HCT116 (cell line): Measurements from ENCODE around the gene PAK1. TPM values are rescaled to one million over a fixed set of nuclear protein-coding genes. Genes with fewer than 3 reads are reported as not detected.
"Not testable (repeated sequence)": the region's sequence is repeated elsewhere in the genome, so short reads cannot be mapped to it uniquely, and the experiment has no call there.

Experiments
- ATAC-seq: fragments of 200-7000 bp; cut with Tn5 transposase; 2 replicates; pipeline ENCODE4 v1.9.1; 2020; ENCODE audit warnings: mild to moderate bottlenecking, moderate library complexity
- BruUV-seq: library from RNA; stranded (reverse); fragments of 400-500 nt; replicated peaks from 2 replicates; lab custom pipeline; 2021; lab: Mats Ljungman, UMichigan
- CTCF ChIA-PET: fragments of 300-600 bp; sonication (Branson Sonifier 250); formaldehyde crosslinking; loops from one replicate; lab custom pipeline; 2021; ENCODE audit warnings: antibody characterized with exemption; lab: Charles Lee
- POLR2A ChIA-PET: fragments of 300-600, 350-600 bp; sonication (Branson Sonifier 250); formaldehyde crosslinking; loops from one replicate; lab custom pipeline; 2021; ENCODE audit warnings: antibody characterized with exemption; lab: Charles Lee
- RAD21 ChIA-PET, 2 experiments: fragments of 300-600 bp; sonication (Branson Sonifier 250); formaldehyde crosslinking; loops; one replicate each; lab custom pipeline; 2023; ENCODE audit warnings: low total read pairs in 2 of 2; ENCODE audit not compliant: uncharacterized antibody in 2 of 2, unreplicated experiment in 2 of 2, low non-redundant PET in 1 of 2; lab: Charles Lee
- DNase-seq: peaks from one replicate; pipeline ENCODE4 v3.0.0-alpha.2; 2010; ENCODE audit warnings: low read depth, low spot score
- H2AFZ ChIP-seq: fragments of 200-600 bp; shearing (Covaris generic), sonication (generic); 2 replicates; pipeline ENCODE4 v1.6.1; 2017; ENCODE audit warnings: low read depth, mixed run types, mixed read lengths, antibody characterized with exemption, low read length; ENCODE audit not compliant: poor library complexity, severe bottlenecking
- H3K27ac ChIP-seq: 2 replicates; pipeline ENCODE4 v1.5.1; 2012; ENCODE audit warnings: low read depth, low read length
- H3K27me3 ChIP-seq: fragments of 200-600 bp; sonication (generic); 2 replicates; pipeline ENCODE4 v1.6.1; 2016; ENCODE audit warnings: mixed run types, low read length, mixed read lengths; ENCODE audit not compliant: insufficient read depth
- H3K36me3 ChIP-seq, 2 experiments: fragments of 200-500 bp in 1 of 2; fragments of 200-600 bp in 1 of 2; sonication (Bioruptor generic) in 1 of 2; sonication (generic) in 1 of 2; 2 replicates each; pipeline versions ENCODE4 v1.5.1 to v1.6.1; 2014 to 2016; ENCODE audit warnings: low read length in 2 of 2, inconsistent platforms in 1 of 2, mixed read lengths in 1 of 2, mixed run types in 1 of 2; ENCODE audit not compliant: insufficient read depth in 2 of 2, control insufficient read depth in 1 of 2
- H3K4me1 ChIP-seq, 2 experiments: fragments of 200-600 bp in 1 of 2; sonication (generic) in 1 of 2; 2 replicates each; pipeline versions ENCODE4 v1.5.1 to v1.6.1; 2012 to 2017; ENCODE audit warnings: low read length in 2 of 2, inconsistent platforms in 1 of 2, mild to moderate bottlenecking in 1 of 2, mixed read lengths in 1 of 2, mixed run types in 1 of 2, moderate library complexity in 1 of 2; ENCODE audit not compliant: insufficient read depth in 2 of 2, control insufficient read depth in 1 of 2
- H3K4me2 ChIP-seq: fragments of 200-600 bp; sonication (generic); 2 replicates; pipeline ENCODE4 v1.6.1; 2017; ENCODE audit warnings: mixed run types, low read length, mixed read lengths
- H3K4me3 ChIP-seq, 2 experiments: fragments of 200-600 bp in 1 of 2; sonication (generic) in 1 of 2; replicated peaks in 1 of 2; 2 replicates each; pipeline ENCODE4 v1.5.1; 2011 to 2016; ENCODE audit warnings: low read length in 2 of 2, control low read depth in 1 of 2, low read depth in 1 of 2, mild to moderate bottlenecking in 1 of 2, mixed read lengths in 1 of 2, mixed run types in 1 of 2
- H3K79me2 ChIP-seq: fragments of 200-600 bp; sonication (generic); 2 replicates; pipeline ENCODE4 v1.6.1; 2017; ENCODE audit warnings: mild to moderate bottlenecking, mixed run types, low read length, moderate library complexity, mixed read lengths; ENCODE audit not compliant: insufficient read depth
- H3K9ac ChIP-seq: fragments of 200-600 bp; sonication (generic); 2 replicates; pipeline ENCODE4 v1.6.1; 2016; ENCODE audit warnings: low read length, mixed read lengths
- H3K9me2 ChIP-seq: fragments of 200-600 bp; sonication (generic), shearing (Covaris generic); 2 replicates; pipeline ENCODE4 v1.6.1; 2017; ENCODE audit warnings: mixed run types, mild to moderate bottlenecking, moderate library complexity; ENCODE audit not compliant: insufficient read depth
- H3K9me3 ChIP-seq, 2 experiments: fragments of 200-500 bp in 1 of 2; fragments of 200-600 bp in 1 of 2; sonication (Bioruptor generic) in 1 of 2; sonication (generic) in 1 of 2; 2 replicates each; pipeline ENCODE4 v1.6.1; 2014 to 2017; ENCODE audit warnings: low read length in 2 of 2, mixed read lengths in 2 of 2, inconsistent platforms in 1 of 2, low read depth in 1 of 2, mild to moderate bottlenecking in 1 of 2, mixed run types in 1 of 2, moderate library complexity in 1 of 2; ENCODE audit not compliant: control insufficient read depth in 1 of 2, insufficient read depth in 1 of 2
- H4K20me1 ChIP-seq: fragments of 200-600 bp; sonication (generic), shearing (Covaris generic); 2 replicates; pipeline ENCODE4 v1.6.1; 2017; ENCODE audit warnings: mixed run types, mild to moderate bottlenecking, moderate library complexity; ENCODE audit not compliant: insufficient read depth
- CBX3 ChIP-seq: IDR thresholded peaks from 2 replicates; pipeline ENCODE4 v1.6.1; 2012; ENCODE audit warnings: low read depth
- CEBPB ChIP-seq: IDR thresholded peaks from 2 replicates; pipeline ENCODE4 v1.6.1; 2012; ENCODE audit warnings: low read depth
- ELF1 ChIP-seq: IDR thresholded peaks from 2 replicates; pipeline ENCODE4 v1.6.1; 2012; ENCODE audit warnings: low read depth, borderline replicate concordance
- FOSL1 ChIP-seq: IDR thresholded peaks from 2 replicates; pipeline ENCODE4 v1.6.1; 2012; ENCODE audit warnings: low read depth
- JUND ChIP-seq: IDR thresholded peaks from 2 replicates; pipeline ENCODE4 v1.6.1; 2012
- POLR2AphosphoS5 ChIP-seq: IDR thresholded peaks from 2 replicates; pipeline ENCODE4 v1.6.1; 2011; ENCODE audit warnings: mild to moderate bottlenecking, low read depth, low read length, moderate library complexity
- RAD21 ChIP-seq: IDR thresholded peaks from 2 replicates; pipeline ENCODE4 v1.6.1; 2012; ENCODE audit warnings: low read depth, mild to moderate bottlenecking
- SIN3A ChIP-seq: IDR thresholded peaks from 2 replicates; pipeline ENCODE4 v1.6.1; 2012; ENCODE audit warnings: low read depth
- SP1 ChIP-seq: IDR thresholded peaks from 2 replicates; pipeline ENCODE4 v1.6.1; 2012; ENCODE audit warnings: low read depth
- YY1 ChIP-seq: IDR thresholded peaks from 2 replicates; pipeline ENCODE4 v1.6.1; 2011; ENCODE audit warnings: low read length, low read depth, moderate library complexity, mild to moderate bottlenecking; ENCODE audit not compliant: insufficient replicate concordance; ENCODE audit errors: extremely low read depth
- intact Hi-C: fragments of 100-400 bp; cut with micrococcal nuclease; formaldehyde crosslinking; loops from 2 replicates; pipeline ENCODE4 v1.10.0; 2022
- total RNA-seq: library from RNA; stranded (reverse); gene quantifications from one replicate; pipeline ENCODE4 v1.2.1, GENCODE V29; 2021; ENCODE audit not compliant: unreplicated experiment
- TF ChIP-seq, protein P1 (sequence below): IDR thresholded peaks from 2 replicates; pipeline ENCODE4 v1.6.1; 2012

Gene PAK1
- total RNA-seq, 1 experiment from 2014 or later, result 56.1 TPM

DNA sequence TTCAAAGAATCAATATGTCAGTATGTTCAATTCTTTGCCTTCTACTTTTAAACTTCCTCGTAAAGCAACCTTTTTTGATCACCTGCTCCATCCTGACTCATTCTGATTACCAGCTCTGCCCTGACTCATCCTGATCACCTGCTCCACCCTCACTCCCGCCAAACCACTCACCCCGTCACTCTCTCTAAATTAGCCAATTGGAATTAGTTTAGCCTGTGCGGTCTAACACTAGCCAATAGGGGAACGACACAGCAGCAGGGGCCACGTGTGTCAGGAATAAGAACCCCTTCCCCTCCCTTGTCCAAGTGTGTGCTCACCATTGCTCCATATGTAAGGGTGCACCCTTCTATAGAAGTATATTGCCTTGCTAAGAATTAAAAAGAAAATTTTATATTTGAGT, 173.9 kb downstream of the PAK1 start:
- H3K27ac ChIP-seq, BruUV-seq, H3K9me2 ChIP-seq, H4K20me1 ChIP-seq, RAD21 ChIA-PET, H3K9me3 ChIP-seq, H3K79me2 ChIP-seq, H3K9ac ChIP-seq, H3K27me3 ChIP-seq, CTCF ChIA-PET, intact Hi-C loops, H3K36me3 ChIP-seq, H3K4me3 ChIP-seq, POLR2A ChIA-PET: not testable (repeated sequence)
- Histone ChIP-seq H3K4me1 (peaks cover 0 to 18% of the 10 kb centered on the region in 2 experiments; a peak in 2 of 4 replicates), H2AFZ (peak overlapping the region; percentile 62), H3K4me2 (peak overlapping the region; percentile 34)
- TF ChIP-seq, protein P1, sequence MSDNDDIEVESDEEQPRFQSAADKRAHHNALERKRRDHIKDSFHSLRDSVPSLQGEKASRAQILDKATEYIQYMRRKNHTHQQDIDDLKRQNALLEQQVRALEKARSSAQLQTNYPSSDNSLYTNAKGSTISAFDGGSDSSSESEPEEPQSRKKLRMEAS, result peak; percentile 79
- TF ChIP-seq FOSL1, result peak; percentile 74
- TF ChIP-seq SP1, result peak; percentile 49; the same call in 1 of the 2 replicates
- TF ChIP-seq JUND, result peak; percentile 72
- 0 out of 2 replicates have a peak, but pooled peaks have one; percentile 18 for TF ChIP-seq POLR2AphosphoS5
- ATAC-seq, result peak; percentile 94
- peak; percentile 79 for DNase-seq

DNA sequence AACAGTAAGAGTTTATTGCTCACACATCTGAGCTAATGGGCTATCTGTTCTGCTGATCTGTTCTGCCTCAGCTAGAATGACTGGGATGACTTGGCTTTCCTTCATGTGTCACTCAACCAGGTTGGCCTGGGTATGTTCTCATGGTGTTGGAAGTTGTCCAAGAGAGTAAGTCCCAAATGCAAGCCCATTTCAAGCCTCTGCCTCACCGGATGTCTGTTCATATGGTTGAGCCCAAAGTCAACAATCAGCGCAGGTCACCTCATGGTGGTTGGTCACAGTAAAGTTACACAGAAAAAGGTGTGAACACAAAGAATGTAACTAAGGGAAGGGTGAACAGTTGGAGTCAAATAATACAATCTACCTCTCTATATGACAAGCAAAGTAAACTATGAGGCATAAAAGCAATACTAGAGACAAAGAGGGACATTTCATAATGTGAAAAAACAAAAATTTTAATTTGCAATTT, 174.3 kb downstream of the PAK1 start:
- H3K9me3 ChIP-seq, result no peaks in the 10 kb centered on the region
- H2AFZ ChIP-seq, result peak overlapping the region; percentile 62
- intact Hi-C loops, result no loop called here
- H3K9ac ChIP-seq, result no peak overlapping the region
- no peaks in the 10 kb centered on the region for H3K36me3 ChIP-seq
- H4K20me1 ChIP-seq, result no peaks in the 10 kb centered on the region
- ChIA-PET RAD21 (no interaction called here), CTCF (no interaction called here), POLR2A (no interaction called here)
- no peaks in the 10 kb centered on the region for H3K27me3 ChIP-seq
- H3K79me2 ChIP-seq, result no peaks in the 10 kb centered on the region
- H3K27ac ChIP-seq, result no peak overlapping the region
- peak overlapping the region; percentile 34 for H3K4me2 ChIP-seq
- H3K9me2 ChIP-seq, result no peaks in the 10 kb centered on the region
- ATAC-seq (peak; percentile 60), DNase-seq (peak; percentile 46)
- BruUV-seq, result no TSS peak
- no peak overlapping the region for H3K4me3 ChIP-seq
- H3K4me1 ChIP-seq, result peaks cover 0 to 18% of the 10 kb centered on the region in 2 experiments; a peak in 2 of 4 replicates
- TF ChIP-seq POLR2AphosphoS5 (no peak), ELF1 (no peak), CEBPB (0 out of 2 replicates have a peak, but pooled peaks have one; percentile 28), SIN3A (no peak), YY1 (no peak), RAD21 (no peak), CBX3 (no peak), SP1 (peak; percentile 10; the same call in 1 of the 2 replicates)
